B cell (primary cell): ENCODE measurements around the gene TRMO.

Source experiments
- EZH2 ChIP-seq: IDR thresholded peaks from 2 replicates; pipeline ENCODE4 v1.6.1; 2012; ENCODE audit warnings: borderline replicate concordance, low read depth, mild to moderate bottlenecking, moderate library complexity, low read length; ENCODE audit not compliant: insufficient read depth, poor library complexity, severe bottlenecking
- TF ChIP-seq, protein P1 (sequence below): fragments of 200-600 bp; IDR thresholded peaks from one replicate; pipeline ENCODE4 v1.8.0; 2022; ENCODE audit warnings: antibody characterized with exemption, mild to moderate bottlenecking

GRCh38 chr9:97875111-97875510, 47.2 kb downstream of the TRMO start:
- TF ChIP-seq, protein P1, sequence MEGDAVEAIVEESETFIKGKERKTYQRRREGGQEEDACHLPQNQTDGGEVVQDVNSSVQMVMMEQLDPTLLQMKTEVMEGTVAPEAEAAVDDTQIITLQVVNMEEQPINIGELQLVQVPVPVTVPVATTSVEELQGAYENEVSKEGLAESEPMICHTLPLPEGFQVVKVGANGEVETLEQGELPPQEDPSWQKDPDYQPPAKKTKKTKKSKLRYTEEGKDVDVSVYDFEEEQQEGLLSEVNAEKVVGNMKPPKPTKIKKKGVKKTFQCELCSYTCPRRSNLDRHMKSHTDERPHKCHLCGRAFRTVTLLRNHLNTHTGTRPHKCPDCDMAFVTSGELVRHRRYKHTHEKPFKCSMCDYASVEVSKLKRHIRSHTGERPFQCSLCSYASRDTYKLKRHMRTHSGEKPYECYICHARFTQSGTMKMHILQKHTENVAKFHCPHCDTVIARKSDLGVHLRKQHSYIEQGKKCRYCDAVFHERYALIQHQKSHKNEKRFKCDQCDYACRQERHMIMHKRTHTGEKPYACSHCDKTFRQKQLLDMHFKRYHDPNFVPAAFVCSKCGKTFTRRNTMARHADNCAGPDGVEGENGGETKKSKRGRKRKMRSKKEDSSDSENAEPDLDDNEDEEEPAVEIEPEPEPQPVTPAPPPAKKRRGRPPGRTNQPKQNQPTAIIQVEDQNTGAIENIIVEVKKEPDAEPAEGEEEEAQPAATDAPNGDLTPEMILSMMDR, result no peak
- TF ChIP-seq EZH2, result no peak
